ENCODE data around the gene SNAI1.

DNA sequence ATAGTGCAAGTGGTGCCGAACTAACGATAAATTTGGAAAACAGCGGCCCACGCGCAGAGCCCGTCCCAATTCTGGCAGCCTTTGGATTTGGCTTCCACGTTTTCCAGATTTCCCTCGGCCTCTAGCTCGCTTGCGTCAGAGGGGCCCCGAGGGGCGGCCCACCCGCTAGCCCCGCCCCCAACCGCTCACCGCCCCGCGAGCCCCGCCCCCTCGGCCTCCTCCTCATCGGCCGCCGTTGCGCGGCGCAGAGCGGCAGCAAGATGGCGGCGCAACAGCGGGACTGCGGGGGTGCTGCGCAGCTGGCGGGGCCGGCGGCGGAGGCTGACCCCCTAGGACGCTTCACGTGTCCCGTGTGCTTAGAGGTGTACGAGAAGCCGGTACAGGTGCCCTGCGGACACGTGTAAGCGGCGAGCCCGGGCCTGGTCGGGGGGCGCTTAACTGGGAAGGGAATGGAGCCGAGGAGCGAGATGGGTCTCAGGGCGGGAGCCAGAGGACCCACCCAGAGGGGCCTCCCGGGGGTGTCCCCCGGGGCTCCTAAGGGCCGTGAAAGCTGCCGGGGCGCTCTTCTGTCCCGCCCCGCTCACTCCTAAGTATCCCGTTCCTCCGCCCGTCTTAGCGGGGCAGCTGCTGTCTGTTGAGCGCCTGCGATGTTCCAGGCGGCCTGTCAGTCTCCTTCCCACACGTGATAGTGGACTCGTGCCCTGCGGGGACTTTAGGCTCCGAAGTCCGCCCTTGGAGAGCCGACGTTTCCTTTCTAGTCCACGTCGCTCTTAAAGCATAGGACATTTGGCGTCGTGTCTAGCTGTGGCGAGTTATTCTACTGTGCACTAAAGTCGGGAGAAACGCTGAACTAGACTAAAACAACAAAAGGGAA lies 46.4 kb upstream of the SNAI1 start, which contains the start of gene RNF114:
- TF ChIP-seq, protein P1, sequence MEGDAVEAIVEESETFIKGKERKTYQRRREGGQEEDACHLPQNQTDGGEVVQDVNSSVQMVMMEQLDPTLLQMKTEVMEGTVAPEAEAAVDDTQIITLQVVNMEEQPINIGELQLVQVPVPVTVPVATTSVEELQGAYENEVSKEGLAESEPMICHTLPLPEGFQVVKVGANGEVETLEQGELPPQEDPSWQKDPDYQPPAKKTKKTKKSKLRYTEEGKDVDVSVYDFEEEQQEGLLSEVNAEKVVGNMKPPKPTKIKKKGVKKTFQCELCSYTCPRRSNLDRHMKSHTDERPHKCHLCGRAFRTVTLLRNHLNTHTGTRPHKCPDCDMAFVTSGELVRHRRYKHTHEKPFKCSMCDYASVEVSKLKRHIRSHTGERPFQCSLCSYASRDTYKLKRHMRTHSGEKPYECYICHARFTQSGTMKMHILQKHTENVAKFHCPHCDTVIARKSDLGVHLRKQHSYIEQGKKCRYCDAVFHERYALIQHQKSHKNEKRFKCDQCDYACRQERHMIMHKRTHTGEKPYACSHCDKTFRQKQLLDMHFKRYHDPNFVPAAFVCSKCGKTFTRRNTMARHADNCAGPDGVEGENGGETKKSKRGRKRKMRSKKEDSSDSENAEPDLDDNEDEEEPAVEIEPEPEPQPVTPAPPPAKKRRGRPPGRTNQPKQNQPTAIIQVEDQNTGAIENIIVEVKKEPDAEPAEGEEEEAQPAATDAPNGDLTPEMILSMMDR (IDR thresholded peaks at IDR 0.05; ENCODE audit: low read length), result no peak
- no peak for TF ChIP-seq EZH2 (optimal IDR thresholded peaks at IDR 0.05; ENCODE audit: low read depth, low read length)
